NOMO-1 treated with DMSO at 0.1 percent for 48 hours (cell line): ENCODE results near the gene CACNB2.
A peak's percentile ranks its signal among the peaks of the same experiment; 100 is the strongest.

Experiments used
- DNase-seq: peaks from one replicate; lab custom pipeline; 2025; ENCODE audit not compliant: unreplicated experiment; lab: John Stamatoyannopoulos, UW

The CACNB2 gene

DNA sequence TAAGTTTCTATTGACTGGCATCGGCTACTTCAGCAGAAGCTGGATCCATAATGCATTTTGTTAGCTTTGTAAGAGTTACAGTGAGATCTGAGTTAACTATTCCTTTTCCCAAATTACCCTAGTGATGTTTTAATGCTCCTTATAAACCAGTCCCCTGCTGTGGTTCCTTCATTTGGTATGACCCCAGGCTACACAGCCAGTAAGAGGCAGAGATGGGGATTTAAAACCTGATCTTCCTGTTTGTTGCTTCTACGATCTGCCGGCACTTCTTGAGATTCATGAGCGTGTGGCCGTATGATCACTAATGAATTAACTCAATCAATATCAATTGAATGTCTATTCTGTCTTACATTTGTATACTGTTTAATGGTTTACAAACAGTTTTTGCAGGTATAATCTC, 86.1 kb downstream of the CACNB2 start:
- DNase-seq, result no peak

DNA sequence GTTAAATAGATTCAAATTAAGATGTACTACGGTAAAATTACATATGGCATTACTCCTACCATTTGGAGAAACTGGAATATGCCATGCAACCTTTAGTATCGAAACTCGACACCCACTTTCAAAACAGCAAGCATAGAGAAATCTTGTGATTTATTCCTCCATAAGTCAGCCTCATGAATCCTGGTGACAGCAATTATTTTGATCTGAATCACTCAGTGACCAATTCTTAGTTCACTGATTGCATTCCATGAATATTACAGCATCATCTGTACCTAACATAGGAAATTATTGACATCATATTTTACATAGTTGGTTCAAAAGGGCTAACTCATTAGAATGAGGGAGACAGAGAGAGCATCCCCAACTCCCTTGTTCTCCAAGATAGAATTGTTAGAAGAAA, 89.6 kb downstream of the CACNB2 start:
- no peak for DNase-seq

DNA sequence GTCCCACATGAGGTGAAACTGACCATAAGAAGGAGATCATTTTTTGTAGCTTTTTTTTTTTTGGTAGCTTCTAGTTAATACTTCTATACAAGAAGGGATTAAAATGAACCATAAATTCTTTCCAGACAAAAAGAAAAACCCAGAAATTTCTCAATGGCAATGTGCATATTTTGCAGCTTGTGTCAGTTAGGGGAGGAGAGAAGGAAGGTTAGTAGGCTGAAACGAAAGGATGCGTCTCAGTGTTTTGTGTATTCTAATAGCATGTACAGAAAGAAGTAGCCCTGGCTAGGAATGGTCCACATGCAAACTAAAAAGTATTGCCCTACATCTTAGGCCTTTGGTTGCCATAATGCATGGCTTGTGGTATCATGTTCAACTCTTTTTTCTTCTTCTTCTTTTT, 90.6 kb downstream of the CACNB2 start:
- no peak for DNase-seq

DNA sequence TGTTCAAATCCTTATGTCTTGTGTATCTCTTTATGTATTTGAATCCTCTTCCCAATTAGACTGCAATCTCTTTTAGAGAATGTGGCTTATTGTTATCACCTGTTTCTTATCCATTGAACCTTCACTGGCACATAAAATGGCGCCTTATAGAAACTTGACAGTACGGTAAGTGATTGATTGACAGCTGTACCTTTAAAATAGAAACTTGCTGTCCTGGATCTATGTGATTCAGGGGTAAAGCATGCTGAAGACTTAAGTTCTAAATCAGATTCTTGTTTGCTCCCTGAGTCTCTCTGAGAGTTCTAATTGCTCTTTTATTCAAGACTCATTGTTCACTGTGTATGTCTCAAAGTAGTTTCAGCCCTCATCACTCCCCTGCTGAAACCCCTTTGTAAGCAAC, 91.3 kb downstream of the CACNB2 start:
- no peak for DNase-seq

DNA sequence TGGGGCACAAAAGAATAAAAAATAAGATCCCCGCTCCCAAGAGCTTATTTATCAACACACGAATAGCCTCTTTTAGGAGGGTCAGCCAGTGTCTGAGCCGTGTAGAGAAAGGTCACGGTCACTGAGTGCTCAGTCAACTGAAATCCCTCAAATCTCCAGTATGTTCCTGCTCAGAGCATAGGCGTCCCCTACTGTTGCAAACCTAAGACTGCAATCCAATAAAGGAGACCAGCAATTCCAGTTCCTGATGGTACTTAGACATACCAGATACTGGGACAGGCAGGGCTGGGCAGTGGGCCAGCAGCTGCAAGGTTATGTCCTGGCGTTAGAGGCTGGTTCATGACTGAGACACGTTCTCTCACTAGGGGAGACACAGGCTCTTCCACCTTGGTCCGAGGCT, 93.6 kb downstream of the CACNB2 start:
- DNase-seq, result no peak

DNA sequence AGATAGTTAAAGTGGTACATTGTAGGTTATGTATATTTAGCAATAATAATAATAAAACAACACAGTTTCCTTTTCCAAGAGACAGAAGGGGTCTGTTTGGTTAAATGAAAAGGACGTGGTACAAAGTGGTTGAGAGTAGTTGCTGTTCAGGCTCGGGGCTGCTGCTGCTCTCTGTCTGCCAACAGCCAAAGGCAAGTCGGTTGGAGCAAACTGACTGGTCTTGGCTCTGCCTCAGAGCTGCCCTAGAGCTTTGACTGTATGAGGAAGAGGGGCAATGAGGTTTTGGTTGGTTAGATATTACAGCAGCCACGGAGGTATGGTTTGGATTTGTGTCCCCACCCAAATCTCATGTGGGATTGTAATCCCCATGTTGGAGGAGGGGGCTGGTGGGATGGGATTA, 95.3 kb downstream of the CACNB2 start:
- no peak for DNase-seq

DNA sequence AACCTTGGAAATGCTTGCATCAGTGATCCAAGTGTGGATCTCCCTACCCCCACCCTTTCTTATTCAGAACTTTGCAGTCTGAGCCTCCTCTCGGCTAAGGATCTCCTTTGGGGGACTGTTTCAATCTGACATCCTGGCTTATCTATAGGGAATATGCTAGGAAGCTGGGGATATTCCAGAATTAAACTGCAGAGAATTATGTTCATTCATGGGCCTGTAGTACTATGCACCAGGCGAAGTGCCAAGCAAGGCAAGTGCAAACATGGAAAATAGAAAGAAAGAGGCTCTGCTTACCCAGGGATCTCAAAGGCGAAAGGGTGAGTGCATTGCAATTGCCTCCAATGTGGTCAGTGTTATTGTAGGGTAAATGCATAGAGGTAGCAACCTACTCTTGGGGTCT, 96.5 kb downstream of the CACNB2 start:
- DNase-seq, result no peak

DNA sequence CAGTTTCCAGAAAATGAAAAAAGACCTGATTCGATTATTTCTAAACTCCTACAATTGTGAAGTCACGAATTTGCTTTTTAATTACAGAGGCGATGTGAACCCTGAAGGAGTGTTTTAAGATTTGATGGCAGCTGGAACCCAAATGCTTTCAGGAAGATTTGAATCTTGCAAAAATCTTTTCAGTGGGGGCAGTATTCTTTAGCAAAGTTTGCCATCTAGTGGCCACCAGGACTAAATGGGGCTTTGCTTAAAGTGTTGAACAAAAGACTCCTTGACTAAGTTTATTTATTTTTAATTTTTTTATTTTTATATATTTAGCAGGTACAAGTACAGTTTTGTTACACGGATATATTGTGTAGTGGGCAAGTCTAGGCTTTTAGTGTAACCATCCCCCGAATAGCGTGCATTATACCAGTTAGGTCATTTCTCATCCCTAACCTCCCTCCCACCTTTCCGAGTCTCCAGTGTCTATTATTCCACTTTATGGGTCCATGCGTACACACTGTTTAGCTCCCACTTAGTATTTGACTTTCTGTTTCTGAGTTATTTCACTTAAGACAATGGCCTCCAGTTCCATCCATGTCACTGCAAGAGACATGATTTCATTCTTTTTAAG, 98.8 kb downstream of the CACNB2 start:
- DNase-seq, result peak; percentile 38

DNA sequence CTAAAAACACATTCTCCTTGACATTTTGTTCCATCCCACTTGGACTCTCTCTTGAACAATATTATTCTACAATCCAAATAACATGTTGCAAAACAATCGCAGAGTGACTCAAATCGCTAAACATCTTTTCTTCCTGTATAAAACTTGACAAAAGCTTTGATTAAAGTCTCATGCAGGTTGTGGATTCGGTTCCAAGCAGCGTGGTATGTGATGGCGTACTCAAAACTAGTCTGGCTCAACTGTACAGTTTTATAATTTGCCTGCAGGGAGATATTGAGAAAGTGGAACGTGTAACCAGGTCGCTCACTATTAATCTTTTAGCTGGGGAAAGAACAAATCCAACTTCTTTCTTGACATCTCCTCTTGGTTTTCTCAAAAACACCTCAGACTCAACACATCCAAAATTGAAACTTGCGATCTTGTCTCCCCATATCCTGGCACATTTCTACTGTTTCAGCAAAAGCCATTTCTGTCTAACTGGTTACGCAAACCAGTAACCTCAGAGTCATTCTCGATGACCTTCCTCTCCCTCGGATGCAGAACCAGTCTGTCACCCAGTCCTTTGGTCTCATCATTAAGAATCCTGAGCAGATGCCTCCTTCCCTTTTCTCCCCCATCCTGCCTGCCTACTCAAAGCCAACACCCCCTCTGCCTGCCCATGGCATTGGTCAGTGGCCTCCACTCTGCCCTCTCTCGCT, 100.1 kb downstream of the CACNB2 start:
- peak; percentile 70 for DNase-seq

DNA sequence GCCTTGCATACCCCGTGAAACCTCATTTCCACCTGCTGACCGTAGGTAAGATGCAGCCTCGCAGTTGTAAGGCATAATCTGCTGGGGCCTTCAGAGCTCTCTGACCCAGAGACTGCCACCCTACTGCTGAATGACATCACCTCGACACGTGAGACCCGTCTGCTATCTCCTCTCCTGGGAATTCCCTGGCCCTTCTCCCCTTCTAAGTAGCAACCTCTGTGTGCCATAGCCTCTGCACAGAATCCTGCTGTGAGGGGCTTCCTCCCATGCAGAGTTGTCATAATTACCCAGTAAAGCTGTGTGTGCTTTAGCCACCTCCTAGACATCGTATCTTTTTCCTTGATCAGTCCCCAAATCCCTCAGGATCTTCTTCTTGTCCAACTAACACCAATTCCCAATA, 106.7 kb downstream of the CACNB2 start:
- DNase-seq, result no peak

DNA sequence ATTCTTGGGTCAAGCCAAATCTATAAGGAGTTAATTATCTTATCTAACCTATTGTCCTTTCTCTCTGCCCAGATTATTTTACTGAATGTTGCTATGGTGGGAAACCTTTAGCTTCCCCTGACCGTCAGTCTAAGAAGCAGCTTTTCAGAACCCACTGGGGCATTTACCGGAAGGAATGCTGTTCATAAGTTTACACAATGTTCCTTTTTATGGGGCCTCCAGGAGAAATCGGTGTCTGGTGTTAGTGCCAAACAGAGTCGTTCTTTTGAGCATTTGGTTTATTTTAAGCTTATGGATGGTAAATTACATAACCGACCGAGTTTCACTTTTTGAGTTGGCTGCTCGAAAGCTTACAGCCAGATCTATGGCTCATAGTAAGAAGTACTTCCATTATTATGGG, 111.9 kb downstream of the CACNB2 start:
- DNase-seq, result peak; percentile 46

DNA sequence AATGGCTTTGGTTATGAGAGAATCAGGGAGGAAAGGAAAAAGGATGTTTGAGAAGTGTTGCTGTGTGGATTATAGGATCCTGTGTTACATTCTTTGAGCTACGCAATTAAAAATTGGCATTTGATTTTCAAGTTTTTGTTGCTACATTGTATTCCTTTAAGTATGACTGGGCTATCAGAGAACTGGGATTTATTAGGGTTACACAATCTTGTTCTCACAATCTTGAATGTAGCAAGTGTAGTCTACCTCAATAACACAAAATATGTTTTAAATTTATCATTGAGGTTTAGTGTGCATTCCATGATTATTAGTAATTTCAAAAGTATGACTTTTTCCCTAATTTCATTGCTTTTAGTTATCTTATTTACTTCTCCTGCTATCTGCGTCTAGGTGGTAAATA, 113.9 kb downstream of the CACNB2 start:
- DNase-seq, result no peak

DNA sequence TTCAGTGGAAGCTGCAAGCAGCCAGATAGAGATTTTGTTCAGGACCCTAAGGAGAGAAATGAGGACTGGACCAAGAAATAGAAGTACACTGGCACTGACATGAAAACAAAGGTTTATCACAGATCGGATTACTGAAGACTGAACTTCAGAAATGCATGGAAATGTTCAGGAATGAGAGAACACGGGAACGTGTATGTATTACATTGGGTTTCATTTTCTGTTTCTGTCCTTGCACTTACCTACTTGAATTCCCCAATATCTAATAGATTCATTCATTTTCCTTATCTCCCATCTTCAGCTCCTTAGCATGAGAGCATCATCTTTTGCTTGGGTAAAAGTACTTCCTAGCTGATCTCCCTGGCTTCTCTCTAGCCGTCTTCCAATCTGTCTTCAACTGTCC, 114.5 kb downstream of the CACNB2 start:
- DNase-seq, result no peak

DNA sequence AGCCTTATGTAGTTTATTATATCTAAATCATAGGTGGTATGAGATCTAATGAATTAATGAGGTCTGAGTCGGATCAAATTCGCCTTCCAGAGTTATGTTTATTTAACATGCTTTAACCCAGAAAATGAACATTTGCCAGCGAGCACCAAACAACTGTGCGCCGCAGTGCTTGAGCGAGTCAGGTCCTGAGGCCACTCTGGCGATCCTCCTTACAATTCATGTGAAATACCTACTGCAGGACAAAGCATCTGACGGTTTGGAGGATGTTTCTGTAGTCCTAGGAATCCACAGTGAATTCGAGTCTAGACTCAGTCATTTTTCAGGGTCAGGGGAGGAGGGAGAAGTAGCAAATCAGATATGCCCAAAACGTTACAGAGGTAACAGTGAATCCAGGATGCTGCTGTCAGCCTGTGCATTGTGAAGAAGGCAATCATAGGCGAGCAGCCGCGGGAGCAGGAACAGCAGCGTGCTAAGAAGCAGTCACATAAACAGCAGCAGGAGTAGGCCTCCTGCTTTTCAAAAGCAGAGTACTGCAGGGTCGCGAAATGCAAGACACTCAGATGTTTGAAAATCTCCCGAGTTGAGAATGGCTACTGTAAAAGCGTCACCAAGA, 120.2 kb downstream of the CACNB2 start:
- DNase-seq, result no peak

DNA sequence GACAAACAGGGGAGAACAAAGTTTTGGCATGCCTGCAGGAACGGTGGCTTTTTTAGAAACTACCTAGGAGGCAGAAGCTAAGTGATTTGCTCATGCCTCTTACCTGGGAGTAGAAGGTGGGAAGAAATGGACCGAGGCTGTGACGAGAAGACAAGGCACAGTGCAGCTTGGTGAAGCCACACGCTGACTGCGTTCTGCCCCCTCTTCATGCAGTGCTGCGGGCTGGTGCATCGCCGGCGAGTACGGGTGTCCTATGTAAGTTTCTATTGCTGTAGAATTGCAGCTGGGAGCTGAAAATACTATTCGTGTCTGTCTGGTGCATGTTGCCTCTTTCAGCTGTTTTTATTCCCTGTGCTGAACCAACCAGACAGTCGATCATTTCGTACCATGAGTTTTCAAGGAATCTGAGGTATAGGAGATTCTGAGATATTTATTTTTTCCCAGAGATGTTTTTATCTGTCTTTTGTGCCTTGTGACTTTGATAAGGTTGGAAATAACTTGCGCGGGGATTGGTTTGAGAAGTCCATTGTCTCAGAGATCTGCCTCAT, 120.9 kb downstream of the CACNB2 start:
- no peak for DNase-seq

DNA sequence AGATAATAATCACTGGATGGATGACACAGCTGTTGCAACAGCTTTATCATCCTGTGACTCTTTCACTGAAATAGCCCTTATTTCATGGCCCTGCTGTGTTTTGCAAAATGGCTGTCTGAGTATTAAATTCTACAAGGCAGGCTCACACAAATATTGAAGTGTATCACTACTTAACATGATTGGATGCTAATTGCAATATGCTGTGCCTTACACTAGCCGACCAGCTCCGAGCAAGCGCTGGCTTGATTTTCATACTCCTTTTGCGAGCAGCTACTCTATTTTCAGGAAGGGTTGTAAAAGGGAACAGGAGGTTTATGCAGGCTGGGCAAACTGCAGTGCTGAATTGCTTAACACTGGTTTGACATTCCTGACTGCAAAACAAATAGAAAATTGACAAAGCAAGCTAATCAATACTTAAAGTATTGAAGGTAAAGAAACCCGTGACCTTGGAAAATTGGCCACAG, 121.6 kb downstream of the CACNB2 start:
- peak; percentile 54 for DNase-seq

DNA sequence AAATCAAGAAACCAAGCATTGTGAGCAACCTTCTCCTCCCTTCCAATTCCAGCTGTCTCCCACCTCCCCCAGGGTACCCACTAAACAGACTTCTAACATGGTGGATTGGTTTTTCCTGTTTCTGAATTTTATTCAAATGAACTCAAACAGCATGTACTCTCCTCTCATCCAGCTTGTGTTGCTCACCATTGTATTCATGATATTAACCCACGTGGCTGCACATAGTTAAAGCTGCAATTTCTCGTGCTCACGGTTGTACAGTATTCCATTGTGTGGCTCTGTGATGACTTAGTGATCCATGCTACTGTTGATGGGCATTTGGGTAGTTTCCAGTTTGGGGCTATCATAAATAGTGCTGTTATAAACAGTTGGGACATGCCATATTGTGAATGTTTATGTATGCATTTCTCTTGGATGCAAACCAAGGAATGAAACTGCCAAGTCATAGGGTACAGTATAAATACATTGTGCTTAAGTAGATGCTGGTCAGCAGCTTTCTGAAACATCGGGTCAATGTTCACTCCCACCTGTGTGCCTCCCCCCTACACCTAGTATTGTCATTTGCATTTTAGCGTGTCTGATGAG, 124.3 kb downstream of the CACNB2 start:
- no peak for DNase-seq

DNA sequence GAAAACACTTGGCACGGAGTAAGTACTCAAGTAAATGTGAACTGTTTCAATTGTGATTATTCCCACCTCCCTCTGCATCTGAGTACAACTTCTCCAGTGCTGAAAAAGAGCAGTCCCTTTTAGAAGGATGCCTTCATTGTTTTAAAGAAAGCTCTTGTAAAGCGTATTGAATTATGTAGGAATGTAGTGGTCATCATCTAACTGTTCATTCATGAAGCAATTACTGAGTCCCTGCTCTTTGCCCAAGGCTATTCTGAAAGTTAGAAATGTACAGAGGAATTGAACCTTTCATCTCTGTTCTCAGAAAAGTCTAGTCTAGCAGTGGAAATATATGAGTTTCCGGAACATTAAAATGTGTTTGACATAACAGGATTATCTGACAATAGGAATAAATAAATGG, 127.8 kb downstream of the CACNB2 start:
- DNase-seq, result no peak

DNA sequence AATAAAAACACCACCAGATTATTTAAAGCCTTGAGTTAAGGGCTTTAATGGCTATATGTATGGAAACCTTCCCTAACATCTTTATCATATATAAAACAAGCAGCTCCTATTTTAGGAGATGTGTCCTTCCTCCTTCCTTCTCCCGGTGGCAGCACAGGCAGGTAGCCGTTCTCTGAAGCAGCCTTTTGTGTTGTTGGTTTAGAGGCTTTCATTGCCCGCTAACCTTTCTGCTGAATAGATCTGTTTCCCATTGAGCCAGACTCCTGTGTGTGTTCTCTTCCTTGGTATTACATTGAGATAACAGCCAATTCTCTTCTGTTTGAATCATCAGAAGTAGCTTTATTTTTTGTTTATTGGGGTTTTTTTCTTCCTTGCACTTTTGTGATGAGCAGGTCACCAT, 131.3 kb downstream of the CACNB2 start:
- DNase-seq, result no peak

DNA sequence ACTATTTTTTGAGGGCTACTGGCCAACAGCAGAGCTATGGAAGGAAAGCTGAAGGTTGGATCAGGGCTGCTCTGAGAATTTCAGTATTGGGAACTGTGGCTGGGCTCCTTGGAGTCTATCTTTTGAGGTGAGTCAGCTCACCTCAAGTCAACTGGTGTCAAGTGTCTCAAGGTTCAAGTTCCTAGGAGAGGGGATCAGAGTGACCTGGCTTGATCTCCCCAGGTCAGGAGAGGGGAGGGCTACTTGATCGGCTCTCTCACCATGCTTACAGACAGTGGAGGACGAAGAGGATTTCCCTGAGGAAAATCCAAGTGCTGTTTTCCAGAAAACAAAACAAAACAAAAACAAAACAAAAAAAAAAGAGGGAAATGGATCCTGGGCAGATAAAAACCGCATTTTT, 132.8 kb downstream of the CACNB2 start:
- DNase-seq, result no peak

DNA sequence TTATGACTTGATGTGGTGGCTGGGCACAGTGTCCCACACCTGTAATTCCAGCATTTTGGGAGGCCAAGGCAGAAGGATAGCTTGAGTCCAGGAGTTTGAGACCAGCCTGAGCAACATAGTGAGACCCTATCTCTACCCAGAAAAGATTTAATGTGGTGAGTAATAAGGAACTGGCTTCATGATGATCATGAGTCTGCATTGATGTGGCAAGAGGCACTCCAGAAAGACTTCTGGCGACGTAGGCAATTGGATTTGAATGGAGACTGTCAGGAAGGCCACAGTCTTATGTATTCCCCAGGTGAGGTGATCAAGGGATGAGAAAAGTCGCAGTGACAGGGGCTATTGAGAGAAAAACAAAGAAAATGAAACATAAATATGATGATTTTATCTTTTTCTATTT, 138.0 kb downstream of the CACNB2 start:
- peak; percentile 21 for DNase-seq

DNA sequence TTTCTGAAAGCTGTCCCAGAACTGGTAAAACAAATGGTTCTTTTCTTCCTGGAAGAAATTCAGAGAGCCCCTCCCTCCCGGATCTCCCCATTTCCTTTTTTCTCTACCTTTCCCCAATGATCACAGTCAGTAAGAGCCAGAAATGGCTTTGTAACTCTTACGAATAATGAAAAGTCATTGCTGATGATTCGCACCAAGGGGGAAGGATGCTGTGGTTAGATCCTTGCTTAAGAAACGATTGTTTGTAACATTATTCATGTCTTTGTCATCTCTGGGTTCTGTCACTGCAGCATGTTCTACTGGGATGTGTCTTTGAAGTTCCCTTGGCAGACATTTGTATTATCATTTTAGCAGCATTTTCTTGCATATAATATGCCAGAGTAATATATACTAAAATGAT, 138.9 kb downstream of the CACNB2 start:
- peak; percentile 91 for DNase-seq
